Sciatic nerve (tissue), 2 donors: ENCODE data around the gene PLEKHF1. TPM values are rescaled to one million over a fixed set of nuclear protein-coding genes. Genes with fewer than 3 reads are reported as not detected.
"Not testable (repeated sequence)": the region's sequence is repeated elsewhere in the genome, so short reads cannot be mapped to it uniquely, and the experiment has no call there.

Source experiments
- ATAC-seq: fragments of 200-7000 bp; cut with Tn5 transposase; one replicate; pipeline ENCODE4 v1.9.1; 2020; ENCODE audit warnings: mild to moderate bottlenecking, moderate library complexity
- DNase-seq: peaks from one replicate; pipeline ENCODE4 v3.0.0-alpha.2; 2020; ENCODE audit warnings: low spot score
- intact Hi-C: fragments of 100-400 bp; cut with DNase I; formaldehyde crosslinking; loops from one replicate; pipeline ENCODE4 v1.14.2; 2022
- total RNA-seq: library from RNA; stranded (reverse); fragmentation: NEBNext Ultra II Directional; extraction: Animal tissue kit (Norgen Biotek cat#: 25700); gene quantifications from one replicate; pipeline ENCODE4 v1.2.1, GENCODE V29; 2021
- donor health status: DM: no; HTN: no; CAD: no.
- donor health status: DM: no; HTN: no; CAD: no.

The PLEKHF1 gene
- total RNA-seq, 1 donor from 2014 or later: 30.4 TPM

DNA sequence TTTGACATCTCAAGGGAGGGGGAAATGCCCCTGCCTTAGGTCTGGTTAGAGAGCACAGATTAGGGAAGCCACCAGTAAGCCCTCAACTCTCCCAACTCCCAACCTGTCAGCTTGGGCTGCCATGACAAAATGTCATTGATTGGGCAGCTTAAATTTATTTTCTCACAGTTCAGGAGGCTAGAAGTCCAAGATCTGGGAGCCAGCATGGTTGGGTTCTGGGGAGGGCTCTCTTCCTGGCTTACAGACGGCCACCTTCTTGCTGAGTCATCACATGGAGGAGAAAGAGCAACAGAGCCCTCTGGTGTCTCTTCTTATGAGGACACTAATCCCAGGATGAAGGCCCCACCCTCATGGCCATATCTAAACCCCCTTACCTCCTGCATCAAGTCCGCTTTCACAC is 25.6 kb downstream of the PLEKHF1 start:
- ATAC-seq (no peak), DNase-seq (no peak)
- intact Hi-C loops: no loop called here

DNA sequence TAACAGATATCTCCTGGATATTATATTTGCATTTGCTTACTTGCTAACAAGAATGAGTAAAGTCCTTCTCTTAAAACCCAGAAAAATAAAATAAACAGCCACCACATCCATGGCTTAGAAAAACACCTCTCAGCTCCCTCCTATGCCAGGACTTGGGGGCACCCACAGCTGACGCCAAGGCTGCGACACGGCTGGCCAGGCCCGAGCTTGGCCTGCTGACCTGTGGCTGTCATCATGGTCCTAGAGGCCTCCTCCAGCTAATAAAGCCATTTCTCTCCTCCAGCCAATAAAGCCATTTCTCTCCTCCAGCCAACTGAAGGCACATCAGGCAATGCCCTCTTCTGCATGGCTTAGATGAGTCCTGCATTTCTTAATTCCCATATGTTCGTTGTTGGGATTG is 28.9 kb downstream of the PLEKHF1 start:
- ATAC-seq (no peak), DNase-seq (no peak)
- intact Hi-C loops: no loop called here

DNA sequence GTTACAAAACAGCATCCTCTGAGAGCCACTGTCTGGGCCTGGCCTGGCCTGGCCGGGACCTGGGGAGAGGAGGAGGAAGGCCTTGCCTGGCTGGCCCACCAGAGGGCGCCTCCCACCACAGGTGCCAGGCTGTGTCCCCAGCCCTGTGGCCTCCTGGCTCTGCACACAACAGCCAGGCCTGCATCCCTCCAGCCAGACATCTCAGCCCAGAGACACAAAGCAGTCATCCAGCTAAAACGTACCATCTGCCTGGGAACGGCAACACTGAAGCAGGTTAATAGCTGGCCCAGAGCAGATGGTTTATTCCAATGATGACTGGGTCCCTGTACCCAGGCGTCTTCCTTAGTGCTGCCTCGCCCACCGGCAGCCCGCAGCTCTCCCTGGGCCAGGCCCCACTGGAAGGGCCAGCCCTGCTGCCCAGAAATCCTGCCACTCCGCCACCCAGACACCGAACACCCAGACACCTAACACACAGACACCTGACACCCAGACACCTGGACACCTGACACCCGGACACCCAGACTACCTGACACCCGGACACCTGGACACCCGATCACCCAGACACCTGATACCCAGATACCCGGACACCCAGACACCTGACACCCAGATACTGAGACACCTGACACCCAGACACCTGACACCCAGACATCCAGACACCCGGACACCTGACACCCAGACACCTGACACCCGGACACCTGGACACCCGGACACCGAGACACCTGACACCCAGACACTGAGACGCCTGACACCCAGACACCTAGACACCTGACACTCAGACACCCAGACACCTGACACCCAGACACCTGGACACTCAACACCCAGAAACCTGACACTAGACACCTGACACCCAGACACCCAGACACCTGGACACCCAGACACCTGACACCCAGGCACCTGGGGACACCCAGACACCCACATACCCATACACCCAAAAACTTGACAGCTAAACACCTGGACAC is 29.7 kb downstream of the PLEKHF1 start:
- ATAC-seq (peak; percentile 97), DNase-seq (peak; percentile 88)
- intact Hi-C loops: no loop called here

DNA sequence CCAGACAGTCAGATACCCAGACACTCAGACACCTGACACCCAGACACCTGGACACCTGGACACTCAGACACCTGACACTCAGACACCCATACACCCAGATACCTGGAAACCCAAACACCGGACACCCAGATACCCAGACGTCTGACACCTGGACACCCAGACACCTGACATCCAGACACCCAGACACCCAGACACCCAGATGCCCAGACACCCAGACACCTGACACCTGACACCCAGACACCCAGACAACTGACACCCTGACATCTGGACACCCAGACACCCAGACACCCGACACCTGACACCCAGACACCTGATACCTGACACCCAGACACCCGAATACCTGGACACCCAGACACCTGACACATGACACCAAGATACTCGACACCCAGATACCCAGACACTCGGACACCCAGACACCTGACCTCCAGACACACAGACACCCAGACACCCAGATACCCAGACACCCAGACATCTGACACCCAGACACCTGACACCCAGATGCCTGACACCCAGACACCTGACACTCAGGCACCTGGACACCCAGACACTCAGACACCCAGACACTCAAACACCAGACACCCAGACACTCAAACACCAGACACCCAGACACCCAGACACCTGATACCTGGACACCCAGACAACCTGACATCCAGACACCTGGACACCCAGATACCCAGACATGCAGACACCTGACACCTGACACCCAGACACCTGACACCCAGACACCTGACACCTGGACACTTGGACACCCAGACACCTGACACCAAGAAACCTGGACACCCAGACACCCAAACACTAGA is 30.7 kb downstream of the PLEKHF1 start:
- no peak for ATAC-seq
- intact Hi-C loops: no loop called here
- no peak for DNase-seq

DNA sequence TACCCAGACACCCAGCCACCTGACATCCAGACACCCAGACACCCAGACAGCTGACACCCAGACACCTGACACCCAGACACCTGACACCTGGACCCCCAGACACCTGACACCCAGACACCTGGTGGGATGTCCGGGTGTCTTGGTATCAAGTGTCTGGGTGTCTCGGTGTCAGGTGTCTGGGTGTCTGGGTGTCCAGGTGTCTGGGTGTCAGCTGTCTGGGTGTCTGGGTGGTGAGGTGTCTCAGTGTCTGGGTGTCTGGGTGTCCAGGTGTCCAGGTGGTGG is 31.2 kb downstream of the PLEKHF1 start:
- DNase-seq (no peak), ATAC-seq (no peak)
- intact Hi-C loops: no loop called here

DNA sequence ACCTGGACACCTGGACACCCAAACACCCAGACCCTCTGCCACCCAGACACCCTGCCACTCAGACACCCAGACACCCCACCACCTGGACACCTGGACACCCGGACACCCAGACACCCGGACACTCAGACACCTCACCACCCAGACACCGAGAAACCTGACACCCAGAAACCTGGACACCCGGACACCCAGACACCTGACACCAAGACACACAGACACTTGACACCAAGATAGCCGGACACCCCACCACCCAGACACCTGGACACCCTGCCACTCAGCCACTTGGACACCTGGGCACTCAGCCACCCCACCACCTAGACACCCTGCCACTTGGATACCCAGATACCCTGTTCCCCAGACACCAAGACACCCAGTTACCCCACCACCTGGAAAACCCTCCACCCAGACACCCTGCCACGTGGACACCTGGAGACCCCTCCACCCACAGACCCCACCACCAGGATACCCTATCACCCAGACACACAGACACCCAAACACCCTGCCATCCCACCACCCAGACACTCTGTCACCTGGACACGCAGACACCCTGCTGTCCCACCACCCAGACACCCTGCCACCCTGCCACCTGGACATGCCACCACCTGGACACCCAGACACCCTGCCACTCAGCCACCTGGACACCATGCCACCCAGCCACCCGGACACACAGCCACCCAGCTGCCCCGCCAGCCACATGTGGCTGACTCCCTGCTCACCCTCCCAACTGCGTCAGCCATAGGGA is 32.4 kb downstream of the PLEKHF1 start:
- ATAC-seq (no peak), DNase-seq (no peak)
- intact Hi-C loops: no loop called here

DNA sequence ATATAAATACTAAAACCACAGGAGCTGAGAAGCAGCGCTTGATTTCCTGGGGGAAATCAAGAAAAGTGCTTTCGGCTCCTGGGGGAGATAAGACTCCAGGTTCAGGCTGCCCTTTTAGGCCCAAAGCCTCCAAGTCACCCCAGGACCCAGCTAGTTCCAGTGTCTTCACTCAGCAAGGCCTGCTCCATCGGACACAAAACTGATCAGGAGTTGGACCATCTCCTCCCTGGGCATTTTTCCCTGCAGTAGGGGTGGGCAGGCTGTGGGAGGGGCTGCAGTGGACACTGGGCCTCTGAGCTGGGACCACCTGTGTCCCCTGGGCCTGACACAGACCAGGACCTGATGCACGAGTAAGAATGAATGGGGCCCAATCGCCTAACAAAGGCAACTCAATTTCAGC is 34.6 kb downstream of the PLEKHF1 start:
- intact Hi-C loops: no loop called here
- ATAC-seq: no peak
- DNase-seq: no peak

DNA sequence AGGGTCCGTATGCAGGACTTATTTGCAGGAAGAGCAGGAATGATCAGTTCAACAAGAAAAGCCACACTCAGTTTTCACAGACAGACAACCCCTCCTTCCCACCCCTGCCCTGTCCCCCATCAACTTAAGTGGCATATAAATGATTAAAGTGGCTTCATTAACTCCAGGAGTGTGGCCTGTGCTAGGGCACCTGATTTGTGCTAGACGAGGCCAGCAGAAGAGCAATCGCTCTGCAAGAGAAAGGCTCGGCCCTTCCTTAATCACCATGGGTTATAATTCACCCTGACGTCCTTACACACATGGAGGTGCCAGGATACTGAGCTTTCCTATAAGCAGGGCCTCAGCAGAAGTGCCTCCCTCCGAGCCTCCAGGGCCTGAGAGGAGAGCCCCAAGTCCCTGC is 35.2 kb downstream of the PLEKHF1 start:
- no peak for DNase-seq
- no peak for ATAC-seq

DNA sequence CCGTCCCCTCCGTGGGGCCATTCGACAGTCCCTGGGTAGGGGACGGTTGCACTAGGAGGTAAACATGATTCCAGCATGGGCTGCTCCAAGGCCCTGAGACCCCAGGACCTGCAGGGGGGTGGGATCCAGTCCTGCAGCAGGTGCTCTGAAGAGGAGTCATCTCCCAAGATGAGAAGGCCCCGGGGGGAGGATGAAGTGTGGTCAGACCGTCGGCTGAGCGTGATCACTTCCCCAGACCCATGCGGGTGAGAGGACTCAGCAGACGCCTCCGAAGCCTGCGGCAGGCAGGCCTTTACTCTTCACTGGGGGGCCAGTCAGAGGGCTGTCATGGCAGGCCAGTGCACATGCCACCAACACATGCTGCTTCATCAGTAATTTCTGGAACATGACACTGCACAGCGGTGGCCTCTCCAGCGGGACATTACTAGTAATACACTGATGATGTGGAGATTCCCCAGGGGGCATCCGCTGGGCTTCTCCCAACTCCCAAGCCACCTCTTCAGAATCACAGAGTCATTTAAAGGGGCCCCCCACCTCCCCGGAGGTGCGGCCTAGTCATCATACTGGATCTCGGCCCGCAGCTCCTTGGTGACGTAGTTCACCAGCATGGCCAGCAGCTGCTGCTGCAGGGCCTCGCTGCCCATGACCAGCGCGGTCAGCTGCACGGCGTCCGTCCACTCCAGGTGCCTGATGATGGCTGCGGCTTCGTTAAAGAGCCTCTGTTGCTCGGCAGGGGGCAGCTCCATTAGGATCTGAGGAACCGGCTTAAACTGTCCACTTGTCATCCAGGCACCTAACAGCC is 37.1 kb downstream of the PLEKHF1 start:
- DNase-seq: no peak
- no peak for ATAC-seq
- intact Hi-C loops: no loop called here

More for the DNA sequence above, 35.2 kb downstream of the PLEKHF1 start:
- intact Hi-C loops: no loop called here

DNA sequence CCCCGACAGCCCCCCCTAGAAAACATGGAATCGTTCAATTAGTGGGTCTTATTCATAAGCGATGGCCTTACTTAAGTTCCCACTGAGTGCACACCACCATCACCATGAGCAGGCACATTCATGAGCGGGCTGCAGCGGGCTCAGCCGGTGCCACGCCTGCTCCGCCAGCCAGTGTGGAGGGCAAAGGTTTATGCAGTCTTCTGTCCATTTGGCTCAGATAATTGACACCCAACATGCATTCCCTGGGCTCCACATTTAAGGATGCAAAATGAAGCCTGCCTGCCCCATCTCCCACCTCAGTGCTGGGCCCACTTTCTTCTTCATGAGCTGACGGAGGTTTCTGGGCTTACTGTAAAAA is 37.7 kb downstream of the PLEKHF1 start:
- no peak for ATAC-seq
- intact Hi-C loops: no loop called here
- DNase-seq: no peak

DNA sequence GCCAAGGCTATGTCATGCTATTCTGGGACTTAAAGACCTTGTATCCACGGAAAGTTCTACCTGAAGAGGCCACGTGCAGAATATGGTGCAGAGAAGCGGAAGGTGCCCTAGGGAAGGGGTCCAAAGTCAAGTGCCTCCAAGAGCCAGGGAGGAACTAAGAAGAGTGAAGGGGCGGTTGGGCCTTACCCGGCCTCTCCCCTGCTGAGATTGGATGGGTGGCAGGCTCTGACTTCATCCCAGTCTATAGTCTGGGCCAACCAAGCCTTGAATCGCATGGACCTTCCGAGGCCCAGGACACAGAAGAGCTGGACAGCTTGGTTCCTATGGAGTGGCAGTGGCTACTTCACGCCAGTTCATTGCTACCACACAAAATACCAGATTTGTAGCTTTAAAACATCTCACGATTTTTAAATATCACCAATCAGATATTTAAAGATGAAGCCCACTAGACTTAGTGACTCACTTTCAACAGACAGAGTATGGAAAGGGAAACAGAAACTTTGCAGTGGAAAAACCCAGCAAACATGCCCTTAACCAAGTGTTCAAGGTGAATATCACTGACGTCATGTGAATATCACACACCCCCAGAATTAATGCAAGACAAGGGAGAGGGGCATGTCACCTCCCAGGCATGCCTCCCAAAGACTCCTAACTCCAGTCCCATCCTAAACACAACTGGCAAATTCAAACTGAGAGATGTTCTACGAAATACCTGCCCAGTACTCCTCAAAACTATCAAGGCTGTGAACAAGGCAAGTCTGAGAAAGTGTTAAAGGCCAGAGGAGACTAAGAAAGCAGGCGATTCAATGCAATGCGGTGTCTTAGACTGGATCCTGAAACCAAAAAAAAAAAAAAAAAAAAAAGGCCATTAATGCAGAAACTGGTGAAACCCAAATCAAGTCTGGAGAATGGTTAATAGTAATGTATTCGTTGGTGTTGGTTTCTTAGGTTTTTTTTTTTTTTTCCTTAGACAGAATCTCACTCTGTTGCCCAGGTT is 39.6 kb downstream of the PLEKHF1 start:
- ATAC-seq (no peak), DNase-seq (no peak)
- intact Hi-C loops: no loop called here

DNA sequence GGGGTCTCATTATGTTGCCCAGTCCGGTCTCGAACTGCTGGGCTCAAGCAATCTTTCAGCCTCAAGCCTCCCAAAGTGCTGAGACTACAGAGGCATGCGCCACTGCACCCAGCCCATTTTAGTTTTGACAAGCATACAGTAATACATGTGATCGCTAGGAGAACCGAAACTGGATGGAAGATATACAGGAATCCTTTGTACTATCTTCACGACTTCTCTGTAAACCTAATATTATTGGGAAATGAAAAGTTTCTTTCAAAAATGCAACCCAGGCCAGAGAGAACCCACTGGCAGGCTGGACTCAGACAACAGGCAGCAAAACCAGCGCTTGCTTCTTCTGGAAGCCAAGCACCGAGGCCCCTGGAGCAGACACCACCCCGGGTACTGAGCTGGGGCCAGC is 40.4 kb downstream of the PLEKHF1 start:
- no peak for DNase-seq

DNA sequence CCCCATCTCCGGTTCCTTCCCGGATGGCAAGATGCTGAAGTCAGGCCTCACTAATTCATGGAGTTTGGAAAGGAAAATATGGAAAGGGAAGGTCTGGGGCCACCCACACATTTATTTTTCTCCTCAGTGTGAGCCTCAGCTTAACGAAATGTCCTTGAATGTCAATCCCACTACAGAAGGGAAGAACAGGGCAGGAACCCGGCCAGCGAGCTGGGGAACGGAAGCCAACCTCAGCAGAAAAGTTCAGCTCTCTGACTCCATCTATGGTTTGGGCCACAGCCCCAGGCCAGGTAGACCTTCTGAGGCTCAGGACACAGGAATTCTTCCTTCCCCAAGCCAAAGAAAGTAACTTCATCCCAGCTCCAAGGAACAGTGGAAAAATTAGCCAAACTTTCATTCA is 41.4 kb downstream of the PLEKHF1 start:
- no peak for ATAC-seq
- DNase-seq: no peak
- intact Hi-C loops: no loop called here

More for the DNA sequence above, 40.4 kb downstream of the PLEKHF1 start:
- ATAC-seq: no peak
- intact Hi-C loops: no loop called here

DNA sequence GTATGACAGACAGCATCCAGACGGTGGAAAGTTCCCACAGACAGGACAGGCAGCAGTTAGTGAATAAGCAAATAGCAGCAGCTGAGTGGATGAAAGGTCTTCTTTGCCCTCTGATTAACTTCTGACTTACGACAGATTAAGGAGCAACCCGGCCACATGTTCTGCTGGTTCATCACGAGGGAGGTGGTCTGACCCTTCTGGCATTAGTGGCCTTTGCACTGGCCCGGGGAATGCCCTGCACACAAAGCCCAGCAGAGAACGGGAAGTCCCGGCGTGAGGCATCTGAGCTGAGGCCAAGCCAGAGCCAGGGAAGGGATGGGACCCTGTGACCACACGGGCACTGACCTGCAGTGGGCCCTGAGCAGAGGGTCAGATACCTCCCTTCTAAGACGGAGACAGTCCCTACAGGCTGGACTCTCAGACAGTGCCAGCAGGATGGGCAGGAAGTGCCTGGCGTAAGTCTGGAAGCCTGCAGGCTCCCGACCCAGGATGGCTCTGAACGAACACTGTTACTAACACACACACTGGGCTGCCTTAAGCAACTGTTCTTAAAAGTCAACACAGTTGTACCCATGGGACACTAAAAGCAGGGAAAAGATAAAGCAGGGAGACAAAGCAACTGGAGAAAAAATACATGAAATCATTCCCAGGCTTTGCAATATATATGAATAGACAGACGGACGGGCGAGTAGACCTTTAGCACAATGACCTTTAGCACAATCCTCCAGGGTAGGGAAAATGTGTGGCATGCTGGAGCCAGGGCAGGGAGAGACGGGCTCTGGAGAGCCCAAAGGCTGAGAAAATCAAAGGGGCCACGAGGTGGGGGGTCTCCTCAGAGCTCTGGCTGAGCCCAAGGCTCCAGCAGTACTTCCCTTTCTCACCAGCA is 43.5 kb downstream of the PLEKHF1 start:
- intact Hi-C loops: no loop called here
- peak; percentile 83 for ATAC-seq
- DNase-seq: no peak

DNA sequence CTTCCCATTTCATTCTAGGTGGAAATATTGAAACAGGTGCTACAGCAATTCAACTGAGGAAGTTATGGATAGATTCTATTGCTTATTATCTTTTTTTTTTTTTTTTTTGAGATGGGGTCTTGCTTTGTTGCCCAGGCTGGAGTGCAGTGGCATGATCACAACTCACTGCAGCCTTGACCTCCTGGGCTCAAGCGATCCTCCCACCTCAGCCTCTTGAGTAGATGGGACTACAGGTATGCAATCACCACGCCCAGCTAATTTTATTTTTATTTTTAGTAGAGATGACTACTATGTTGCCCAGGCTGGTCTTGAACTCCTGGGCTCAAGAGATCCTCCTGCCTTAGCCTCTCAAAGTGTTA is 44.2 kb downstream of the PLEKHF1 start:
- ATAC-seq, intact Hi-C loops, DNase-seq: not testable (repeated sequence)

DNA sequence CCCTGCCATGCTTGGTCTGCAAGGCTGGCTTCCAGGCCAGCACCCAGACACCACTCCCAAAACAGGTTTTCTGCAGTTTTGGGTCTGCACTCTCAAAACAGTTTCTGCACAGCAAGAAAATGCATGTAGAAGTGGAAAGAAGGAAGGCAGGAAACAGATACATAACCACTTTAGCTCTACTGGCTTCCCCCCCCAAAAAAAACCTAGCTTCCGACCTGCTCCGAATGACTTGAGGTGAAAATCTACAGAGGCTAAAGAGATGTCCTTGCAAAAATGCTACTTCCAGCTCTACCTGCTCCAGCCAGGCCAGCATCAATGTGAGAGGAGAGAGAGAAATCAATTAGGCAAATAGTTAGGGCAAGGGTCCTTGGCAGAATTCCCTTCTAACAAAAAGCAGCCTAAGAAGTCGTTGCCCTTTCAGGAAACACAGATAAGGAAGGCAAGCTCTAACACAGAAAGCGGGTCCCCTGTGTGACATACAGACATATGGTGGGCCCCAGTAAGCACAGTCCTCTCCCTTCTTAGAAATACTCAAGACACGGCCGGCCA is 46.4 kb downstream of the PLEKHF1 start:
- ATAC-seq (no peak), DNase-seq (no peak)
- intact Hi-C loops: no loop called here
